Measurements from ENCODE around the gene TKT. TPM values are rescaled to one million over a fixed set of nuclear protein-coding genes. Genes with fewer than 3 reads are reported as not detected.

The TKT gene
- total and polyA plus RNA-seq, 2 of the 4 experiments (the other 2 are of a cell fraction): 280 to 349 TPM

DNA sequence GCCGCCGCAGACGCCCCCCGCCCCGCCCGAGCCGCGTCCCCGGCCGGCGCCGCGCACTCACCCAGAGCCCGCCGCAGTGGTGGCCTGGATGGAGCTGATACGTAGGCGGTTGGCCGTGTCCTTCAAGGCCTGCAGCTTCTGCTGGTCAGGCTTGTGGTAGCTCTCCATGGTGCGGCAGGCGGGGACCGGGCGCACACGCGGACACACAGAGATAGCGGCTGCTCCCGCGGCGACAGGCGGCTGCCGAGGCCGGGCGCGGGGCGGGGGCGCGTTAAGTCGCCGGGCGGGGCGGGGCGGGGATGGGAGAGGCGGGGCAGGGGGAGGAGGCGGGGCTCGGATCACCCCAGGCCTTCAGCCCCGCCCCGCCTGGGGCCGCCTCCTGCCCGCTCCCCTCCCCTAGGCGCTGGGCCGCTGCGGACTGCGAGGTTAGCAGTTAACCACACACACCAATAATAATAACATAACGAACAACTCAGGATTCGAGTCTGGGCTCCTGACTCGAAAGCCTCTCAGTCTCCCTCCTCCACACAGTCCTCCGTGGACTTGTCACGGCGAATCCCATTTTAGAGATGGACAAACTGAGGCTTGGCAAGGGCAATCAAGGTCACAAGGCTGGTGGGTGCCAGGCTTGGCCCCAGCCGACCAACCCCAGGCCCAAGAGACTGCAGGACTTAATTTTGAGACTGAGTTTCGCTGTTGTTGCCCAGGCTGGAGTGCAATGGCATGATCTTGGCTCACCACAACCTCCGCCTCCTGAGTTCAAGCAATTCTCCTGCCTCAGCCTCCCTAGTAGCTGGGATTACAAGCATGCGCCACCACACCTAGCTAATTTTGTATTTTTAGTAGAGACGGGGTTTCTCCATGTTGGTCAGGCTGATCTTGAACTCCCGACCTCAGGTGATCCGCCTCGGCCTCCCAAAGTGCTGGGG lies at the start of gene TKT (continued):
- TF ChIP-seq, protein P1, sequence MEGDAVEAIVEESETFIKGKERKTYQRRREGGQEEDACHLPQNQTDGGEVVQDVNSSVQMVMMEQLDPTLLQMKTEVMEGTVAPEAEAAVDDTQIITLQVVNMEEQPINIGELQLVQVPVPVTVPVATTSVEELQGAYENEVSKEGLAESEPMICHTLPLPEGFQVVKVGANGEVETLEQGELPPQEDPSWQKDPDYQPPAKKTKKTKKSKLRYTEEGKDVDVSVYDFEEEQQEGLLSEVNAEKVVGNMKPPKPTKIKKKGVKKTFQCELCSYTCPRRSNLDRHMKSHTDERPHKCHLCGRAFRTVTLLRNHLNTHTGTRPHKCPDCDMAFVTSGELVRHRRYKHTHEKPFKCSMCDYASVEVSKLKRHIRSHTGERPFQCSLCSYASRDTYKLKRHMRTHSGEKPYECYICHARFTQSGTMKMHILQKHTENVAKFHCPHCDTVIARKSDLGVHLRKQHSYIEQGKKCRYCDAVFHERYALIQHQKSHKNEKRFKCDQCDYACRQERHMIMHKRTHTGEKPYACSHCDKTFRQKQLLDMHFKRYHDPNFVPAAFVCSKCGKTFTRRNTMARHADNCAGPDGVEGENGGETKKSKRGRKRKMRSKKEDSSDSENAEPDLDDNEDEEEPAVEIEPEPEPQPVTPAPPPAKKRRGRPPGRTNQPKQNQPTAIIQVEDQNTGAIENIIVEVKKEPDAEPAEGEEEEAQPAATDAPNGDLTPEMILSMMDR (conservative IDR thresholded peaks at IDR 0.05; ENCODE audit: low read depth, low read length): no peak
- TF ChIP-seq RAD21 (IDR thresholded peaks at IDR 0.05; ENCODE audit: low read length) (no peak), MAFK (IDR thresholded peaks at IDR 0.05; ENCODE audit: low read depth, low read length) (no peak), NFE2L2 (IDR thresholded peaks at IDR 0.05; ENCODE audit: low read depth, low read length) (no peak), CEBPB (IDR thresholded peaks at IDR 0.05; ENCODE audit: low read depth, low read length) (no peak), RCOR1 (IDR thresholded peaks at IDR 0.05; ENCODE audit: insufficient replicate concordance, low read length) (peak; percentile 97)
- TF ChIP-seq, protein P2, sequence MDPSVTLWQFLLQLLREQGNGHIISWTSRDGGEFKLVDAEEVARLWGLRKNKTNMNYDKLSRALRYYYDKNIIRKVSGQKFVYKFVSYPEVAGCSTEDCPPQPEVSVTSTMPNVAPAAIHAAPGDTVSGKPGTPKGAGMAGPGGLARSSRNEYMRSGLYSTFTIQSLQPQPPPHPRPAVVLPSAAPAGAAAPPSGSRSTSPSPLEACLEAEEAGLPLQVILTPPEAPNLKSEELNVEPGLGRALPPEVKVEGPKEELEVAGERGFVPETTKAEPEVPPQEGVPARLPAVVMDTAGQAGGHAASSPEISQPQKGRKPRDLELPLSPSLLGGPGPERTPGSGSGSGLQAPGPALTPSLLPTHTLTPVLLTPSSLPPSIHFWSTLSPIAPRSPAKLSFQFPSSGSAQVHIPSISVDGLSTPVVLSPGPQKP (IDR thresholded peaks at IDR 0.05; ENCODE audit: borderline replicate concordance, low read depth, low read length): no peak

All from IMR-90 (cell line).